Hepatocyte (in vitro differentiated cells): Measurements from ENCODE around the gene LDAH.

Experiments used
- CTCF ChIP-seq: fragments of 200-600 bp; sonication (generic); IDR thresholded peaks from 2 replicates; pipeline ENCODE4 v1.5.1; 2016; ENCODE audit warnings: antibody characterized with exemption, mild to moderate bottlenecking; ENCODE audit not compliant: poor library complexity
- EZH2 ChIP-seq: fragments of 200-600 bp; sonication (generic); IDR thresholded peaks from 2 replicates; pipeline ENCODE4 v1.6.1; 2016; ENCODE audit warnings: antibody characterized with exemption, mild to moderate bottlenecking, borderline replicate concordance
- EZH2phosphoT487 ChIP-seq: fragments of 200-600 bp; sonication (generic); IDR thresholded peaks from one replicate; pipeline ENCODE4 v1.6.1; 2018; ENCODE audit warnings: antibody characterized with exemption, mild to moderate bottlenecking, low read depth, moderate library complexity; ENCODE audit not compliant: unreplicated experiment, severe bottlenecking

GRCh38 chr2:20674974-20675679 lies 147.8 kb downstream of the LDAH start:
- TF ChIP-seq CTCF (no peak), EZH2 (no peak), EZH2phosphoT487 (no peak)
